Astrocyte of the spinal cord (primary cell): ENCODE results near the gene OTUD5.

Experiments
- DNase-seq: peaks from one replicate; pipeline ENCODE4 v3.0.0; 2011; ENCODE audit warnings: low read depth, low spot score
- H3K4me3 ChIP-seq: 2 replicates; pipeline ENCODE4 v1.5.1; 2011; ENCODE audit warnings: low read depth, mild to moderate bottlenecking, low read length, moderate library complexity
- in situ Hi-C: cut with HindIII; loops from 2 replicates; pipeline ENCODE4 v1.10.0; 2017; ENCODE audit warnings: low sequenced_read_pairs
- TF ChIP-seq, protein P1 (sequence below): IDR thresholded peaks from 2 replicates; pipeline ENCODE4 v1.5.1; 2012; ENCODE audit warnings: low read depth, mild to moderate bottlenecking, low read length, inconsistent platforms

OTUD5 gene

DNA sequence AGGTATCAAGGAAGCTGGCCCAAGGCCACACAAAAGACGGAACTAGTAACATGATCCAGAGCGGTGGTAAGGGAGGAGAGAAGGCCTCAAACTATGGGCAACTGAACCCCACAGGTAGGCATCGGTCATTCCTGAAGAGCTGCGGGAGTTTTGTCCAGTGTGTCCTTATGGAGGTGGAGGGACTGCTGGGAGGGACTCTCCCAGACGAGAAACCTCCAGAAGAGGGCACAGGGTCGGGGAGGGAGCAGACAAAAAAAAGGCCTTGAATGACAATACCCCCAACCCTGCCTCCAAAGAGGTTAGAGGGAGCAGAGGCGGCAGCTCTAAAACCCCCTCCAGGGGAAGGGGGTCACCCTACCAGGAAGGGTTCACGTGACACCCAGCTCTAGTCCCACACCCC, 53.2 kb downstream of the OTUD5 start:
- DNase-seq, result no peak
- H3K4me3 ChIP-seq, result no peak overlapping the region
- in situ Hi-C loops, result no loop called here
- TF ChIP-seq, protein P1, sequence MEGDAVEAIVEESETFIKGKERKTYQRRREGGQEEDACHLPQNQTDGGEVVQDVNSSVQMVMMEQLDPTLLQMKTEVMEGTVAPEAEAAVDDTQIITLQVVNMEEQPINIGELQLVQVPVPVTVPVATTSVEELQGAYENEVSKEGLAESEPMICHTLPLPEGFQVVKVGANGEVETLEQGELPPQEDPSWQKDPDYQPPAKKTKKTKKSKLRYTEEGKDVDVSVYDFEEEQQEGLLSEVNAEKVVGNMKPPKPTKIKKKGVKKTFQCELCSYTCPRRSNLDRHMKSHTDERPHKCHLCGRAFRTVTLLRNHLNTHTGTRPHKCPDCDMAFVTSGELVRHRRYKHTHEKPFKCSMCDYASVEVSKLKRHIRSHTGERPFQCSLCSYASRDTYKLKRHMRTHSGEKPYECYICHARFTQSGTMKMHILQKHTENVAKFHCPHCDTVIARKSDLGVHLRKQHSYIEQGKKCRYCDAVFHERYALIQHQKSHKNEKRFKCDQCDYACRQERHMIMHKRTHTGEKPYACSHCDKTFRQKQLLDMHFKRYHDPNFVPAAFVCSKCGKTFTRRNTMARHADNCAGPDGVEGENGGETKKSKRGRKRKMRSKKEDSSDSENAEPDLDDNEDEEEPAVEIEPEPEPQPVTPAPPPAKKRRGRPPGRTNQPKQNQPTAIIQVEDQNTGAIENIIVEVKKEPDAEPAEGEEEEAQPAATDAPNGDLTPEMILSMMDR, result no peak

DNA sequence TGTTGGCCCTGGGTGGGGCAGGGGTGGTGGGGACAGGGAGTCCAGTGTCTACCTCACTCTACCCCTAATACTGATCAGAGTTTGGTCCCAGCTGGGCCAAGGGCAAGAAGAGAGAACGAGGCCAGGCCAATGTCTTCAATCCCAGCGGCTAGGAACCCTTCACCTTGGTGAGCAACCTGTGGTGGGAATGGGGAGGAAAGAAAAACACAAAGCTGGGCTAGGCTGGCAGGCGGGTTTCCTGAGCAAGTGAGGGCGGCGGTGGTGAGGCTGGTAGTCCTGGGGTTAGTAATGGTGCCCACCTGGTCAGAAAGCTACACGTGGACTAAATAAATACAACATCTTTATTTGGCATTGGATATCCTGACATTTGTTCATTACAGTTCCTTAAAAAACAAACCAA, 54.1 kb downstream of the OTUD5 start:
- in situ Hi-C loops, result no loop called here
- TF ChIP-seq, protein P1, result no peak
- H3K4me3 ChIP-seq, result no peak overlapping the region
- no peak for DNase-seq

DNA sequence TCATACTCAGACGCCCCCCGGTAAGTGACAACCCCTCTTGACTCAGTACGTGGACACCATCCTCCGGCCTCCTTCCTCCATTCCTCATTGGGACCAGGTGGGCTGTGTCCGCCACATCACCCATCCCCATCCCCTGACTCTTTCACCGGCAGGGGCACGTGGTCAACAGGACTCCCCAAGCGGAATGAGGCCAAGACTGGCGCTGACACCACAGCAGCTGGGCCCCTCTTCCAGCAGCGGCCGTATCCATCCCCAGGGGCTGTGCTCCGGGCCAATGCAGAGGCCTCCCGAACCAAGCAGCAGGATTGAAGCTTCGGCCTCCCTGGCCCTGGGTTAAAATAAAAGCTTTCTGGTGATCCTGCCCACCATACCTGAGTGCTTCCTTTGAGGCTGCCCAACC, 54.6 kb downstream of the OTUD5 start:
- TF ChIP-seq, protein P1, result no peak
- no peak overlapping the region for H3K4me3 ChIP-seq
- in situ Hi-C loops, result no loop called here
- DNase-seq, result no peak

DNA sequence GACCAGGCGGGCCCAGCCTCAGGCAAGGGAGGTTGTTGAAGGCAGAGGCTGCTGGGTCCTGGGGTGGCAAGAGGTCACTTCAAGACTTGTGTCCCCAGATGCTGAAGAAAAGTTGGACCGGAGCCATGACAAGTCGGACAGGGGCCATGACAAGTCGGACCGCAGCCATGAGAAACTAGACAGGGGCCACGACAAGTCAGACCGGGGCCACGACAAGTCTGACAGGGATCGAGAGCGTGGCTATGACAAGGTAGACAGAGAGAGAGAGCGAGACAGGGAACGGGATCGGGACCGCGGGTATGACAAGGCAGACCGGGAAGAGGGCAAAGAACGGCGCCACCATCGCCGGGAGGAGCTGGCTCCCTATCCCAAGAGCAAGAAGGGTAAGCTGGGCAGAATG, 55.3 kb downstream of the OTUD5 start:
- TF ChIP-seq, protein P1, result no peak
- in situ Hi-C loops, result no loop called here
- no peak overlapping the region for H3K4me3 ChIP-seq
- no peak for DNase-seq

DNA sequence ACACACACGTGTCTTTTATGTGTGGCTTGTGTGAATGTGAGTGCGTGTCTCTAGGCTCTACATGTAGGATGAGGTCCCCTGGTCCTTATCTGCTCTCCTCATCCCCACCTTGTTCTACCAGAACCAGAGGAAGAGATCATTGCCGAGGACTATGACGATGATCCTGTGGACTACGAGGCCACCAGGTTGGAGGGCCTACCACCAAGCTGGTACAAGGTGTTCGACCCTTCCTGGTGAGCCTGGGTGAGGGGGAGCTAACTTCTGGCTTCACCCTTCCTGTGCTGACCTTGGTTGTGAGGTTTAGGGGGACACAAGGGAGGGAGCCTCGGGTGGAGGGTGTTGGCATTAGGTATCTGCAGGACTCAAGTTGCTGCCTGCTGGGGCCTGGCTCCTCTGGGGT, 56.3 kb downstream of the OTUD5 start:
- TF ChIP-seq, protein P1, result no peak
- H3K4me3 ChIP-seq, result no peak overlapping the region
- no peak for DNase-seq
- in situ Hi-C loops, result no loop called here

DNA sequence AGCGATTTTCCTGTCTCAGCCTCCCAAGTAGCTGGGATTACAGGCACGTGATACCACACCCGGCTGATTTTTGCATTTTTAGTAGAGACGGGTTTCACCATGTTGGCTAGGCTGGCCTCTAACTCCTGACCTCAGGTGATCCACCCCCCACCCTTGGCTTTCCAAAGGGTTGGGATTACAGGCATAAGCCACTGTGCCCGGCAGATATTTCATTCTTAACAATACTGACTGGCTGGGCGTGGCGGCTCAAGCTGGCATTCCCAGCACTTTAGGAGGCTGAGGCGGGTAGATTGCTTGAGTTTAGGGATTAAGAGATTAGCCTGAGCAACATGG, 58.4 kb downstream of the OTUD5 start:
- no peak for DNase-seq
- no peak overlapping the region for H3K4me3 ChIP-seq
- in situ Hi-C loops, result no loop called here
- TF ChIP-seq, protein P1, result no peak
